ENCODE data around the gene BRIP1. TPM values are rescaled to one million over a fixed set of nuclear protein-coding genes. Genes with fewer than 3 reads are reported as not detected.

The BRIP1 gene
- total RNA-seq, 1 experiment from 2014 or later: 20.2 TPM

GRCh38 chr17:61733021-61733420 lies 130.3 kb downstream of the BRIP1 start:
- no peak overlapping the region for H4K8ac ChIP-seq (replicated peaks; ENCODE audit: insufficient read length, low read depth, low read length)
- no peak overlapping the region for H3K4me2 ChIP-seq (ENCODE audit: insufficient read depth, insufficient read length, low read length)
- H3K79me1 ChIP-seq (ENCODE audit: insufficient read depth, low read depth, low read length, poor library complexity, severe bottlenecking): no peaks in the 10 kb centered on the region
- no peak for DNase-seq
- H2BK15ac ChIP-seq (ENCODE audit: low read depth, low read length): no peak overlapping the region
- H2BK5ac ChIP-seq (ENCODE audit: insufficient read length, low read length): no peak overlapping the region
- no peak overlapping the region for H3K14ac ChIP-seq (ENCODE audit: insufficient read depth, low read length)
- no peak overlapping the region for H3K23ac ChIP-seq (ENCODE audit: insufficient read length, low read depth, low read length)
- H3K79me2 ChIP-seq (ENCODE audit: insufficient read depth, low read length): no peaks in the 10 kb centered on the region
- H3K23me2 ChIP-seq (ENCODE audit: insufficient read length, low read depth, low read length, poor library complexity, severe bottlenecking): no peaks in the 10 kb centered on the region
- no peaks in the 10 kb centered on the region for H3K9me3 ChIP-seq (ENCODE audit: control insufficient read depth, low read depth, low read length)
- no peak overlapping the region for H2AFZ ChIP-seq (ENCODE audit: low read length)
- H3K4me1 ChIP-seq (ENCODE audit: insufficient read depth, low read length): no peaks in the 10 kb centered on the region
- no peak overlapping the region for H3K18ac ChIP-seq (ENCODE audit: insufficient read length, low read depth, low read length)
- TF ChIP-seq CTCF (conservative IDR thresholded peaks at IDR 0.05): no peak
- no peak overlapping the region for H4K91ac ChIP-seq (ENCODE audit: insufficient read length, low read depth, low read length)
- H3K4ac ChIP-seq (ENCODE audit: low read depth, low read length): no peak overlapping the region
- Mint-ChIP-seq H3K4me3 (no peak overlapping the region), H3K27ac (0 out of 7 replicates have a peak overlapping the region, but pooled peaks of 1 of the 3 experiments have one; percentile 34), H3K4me1 (no peaks in the 10 kb centered on the region), H3K27me3 (ENCODE audit: low read depth) (no peaks in the 10 kb centered on the region), H3K36me3 (ENCODE audit: insufficient read depth in 1 of 3, low read depth in 3 of 3) (peaks cover 10 to 31% (median 20%) of the 10 kb centered on the region in 3 experiments; a peak in 6 of 7 replicates), H3K9me3 (peaks cover 3 to 6% of the 10 kb centered on the region in 2 experiments; a peak in 3 of 5 replicates)
- H3K27ac ChIP-seq (ENCODE audit: insufficient read length, low read depth, low read length): no peak overlapping the region
- H3K27me3 ChIP-seq (ENCODE audit: insufficient read depth, low read length): no peaks in the 10 kb centered on the region
- H4K5ac ChIP-seq (ENCODE audit: insufficient read length, low read depth, low read length): no peak overlapping the region
- no peak overlapping the region for H2BK20ac ChIP-seq (ENCODE audit: low read depth, low read length, poor library complexity, severe bottlenecking)
- H3T11ph ChIP-seq (ENCODE audit: low read length): no peak overlapping the region
- no peak overlapping the region for H3K9ac ChIP-seq (ENCODE audit: extremely low read depth, insufficient read length, low read length)
- no peaks in the 10 kb centered on the region for H4K20me1 ChIP-seq (ENCODE audit: control insufficient read depth, insufficient read depth, insufficient read length)
- no peak overlapping the region for H2BK120ac ChIP-seq (ENCODE audit: low read depth, low read length, poor library complexity, severe bottlenecking)
- no peak overlapping the region for H3K56ac ChIP-seq (ENCODE audit: insufficient read length, low read depth, low read length)
- no peak overlapping the region for H2AK5ac ChIP-seq (ENCODE audit: insufficient read length, low read length)
- H2BK12ac ChIP-seq (ENCODE audit: insufficient read length, low read depth, low read length): no peak overlapping the region
- no CpG with 5 or more reads among the region's 5 CpGs for WGBS (ENCODE audit: extremely low coverage, insufficient read length, low lambda C conversion rate)
